Measurements from ENCODE around the gene CRACDL.
A peak's percentile ranks its signal among the peaks of the same experiment; 100 is the strongest.

Gene CRACDL

DNA sequence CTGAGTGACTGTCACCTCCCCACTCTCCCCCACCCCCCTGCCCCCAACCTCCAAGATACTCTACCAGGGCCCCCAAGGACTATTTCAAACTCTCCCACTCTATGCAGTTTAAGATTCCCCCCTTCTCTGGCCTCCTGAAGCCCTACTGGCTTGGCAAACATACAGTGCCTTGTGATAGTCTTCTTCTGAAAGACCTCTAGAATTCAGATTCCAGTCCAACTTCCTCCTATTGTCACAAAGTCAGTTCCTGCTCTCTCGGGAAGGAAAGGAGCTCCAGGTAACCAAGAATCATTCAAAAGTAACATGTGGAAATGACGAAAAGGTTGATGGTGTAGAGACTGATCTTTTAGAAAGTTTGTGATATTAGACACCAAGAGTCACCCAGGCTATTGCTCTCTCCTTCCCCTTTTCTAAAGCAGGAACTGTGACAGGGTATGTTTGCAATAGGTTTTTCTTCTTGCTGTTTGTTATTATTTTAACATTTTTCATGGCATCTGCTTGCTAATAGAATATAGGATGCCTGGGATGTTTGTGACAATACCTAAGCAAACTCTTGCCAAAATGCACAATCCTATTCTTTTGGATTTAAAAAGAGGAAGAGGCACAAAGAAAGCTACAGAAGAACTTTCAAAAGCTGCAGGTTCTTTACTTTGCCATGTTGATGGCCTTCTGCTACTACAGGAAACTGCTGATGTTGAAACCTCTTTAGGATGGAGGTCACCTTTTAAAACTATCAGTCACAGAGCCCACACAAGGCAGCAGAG is 111.6 kb downstream of the CRACDL start:
- DNase-seq (ENCODE audit: low spot score): no peak

- DNase-seq (ENCODE audit: low spot score): no peak
These were observed 112.5 kb downstream of the CRACDL start for GRCh38 chr2:98823196-98824170.

GRCh38 chr2:98822301-98823164 is 113.5 kb downstream of the CRACDL start:
- peak; percentile 61 for DNase-seq (ENCODE audit: low spot score)

DNA sequence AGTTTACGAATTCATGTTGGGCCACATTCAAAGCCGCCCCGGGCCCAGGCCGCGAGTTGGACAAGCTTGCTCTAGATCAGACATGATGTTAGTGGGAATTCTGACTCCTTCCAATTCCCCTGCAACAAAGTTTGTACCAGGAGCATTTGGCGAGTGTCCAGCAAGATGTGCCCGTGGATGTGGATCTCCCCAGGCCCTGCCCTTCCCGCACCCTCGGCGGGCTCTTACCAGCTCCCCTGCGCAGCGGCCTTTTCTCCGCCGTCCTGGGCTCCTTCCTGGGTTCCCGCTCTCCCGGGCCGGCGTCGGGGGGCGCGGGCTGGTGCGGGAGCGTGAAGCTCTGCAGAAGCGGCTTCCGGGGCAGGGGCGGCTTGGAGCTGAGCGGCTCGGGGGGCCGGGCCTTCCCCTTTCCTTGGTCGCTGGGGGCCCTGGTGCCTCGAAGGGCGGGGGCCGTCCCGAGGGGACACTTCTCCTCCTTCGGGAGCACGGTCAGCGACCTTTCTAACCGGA is 114.3 kb downstream of the CRACDL start:
- no peak for DNase-seq (ENCODE audit: low spot score)

DNA sequence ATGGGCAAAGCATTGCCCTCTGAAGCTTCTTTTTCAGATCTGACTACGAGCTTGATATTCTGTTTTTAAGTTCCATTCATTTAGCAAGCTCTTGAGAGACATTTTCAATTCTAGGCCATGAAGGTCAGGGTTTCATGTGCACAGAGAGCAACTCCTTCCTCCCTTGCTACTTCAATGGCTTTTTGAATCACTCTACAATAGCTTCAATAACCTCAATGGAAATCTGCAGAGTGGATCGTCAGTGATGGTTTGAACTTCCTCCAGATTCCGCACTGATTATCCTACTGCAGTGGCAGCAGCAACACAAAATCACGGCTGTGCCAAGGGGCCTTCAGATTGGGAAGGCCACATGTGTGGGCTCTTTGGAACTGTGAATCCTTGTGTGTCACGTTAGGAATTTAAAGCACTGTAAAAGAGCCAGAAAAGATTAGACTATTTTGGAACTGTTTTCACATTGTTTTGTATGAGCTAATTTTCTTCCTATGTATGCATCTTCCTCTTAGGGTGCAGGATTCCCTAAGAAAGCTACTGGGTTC is 116.7 kb downstream of the CRACDL start:
- no peak for DNase-seq (ENCODE audit: low spot score)

DNA sequence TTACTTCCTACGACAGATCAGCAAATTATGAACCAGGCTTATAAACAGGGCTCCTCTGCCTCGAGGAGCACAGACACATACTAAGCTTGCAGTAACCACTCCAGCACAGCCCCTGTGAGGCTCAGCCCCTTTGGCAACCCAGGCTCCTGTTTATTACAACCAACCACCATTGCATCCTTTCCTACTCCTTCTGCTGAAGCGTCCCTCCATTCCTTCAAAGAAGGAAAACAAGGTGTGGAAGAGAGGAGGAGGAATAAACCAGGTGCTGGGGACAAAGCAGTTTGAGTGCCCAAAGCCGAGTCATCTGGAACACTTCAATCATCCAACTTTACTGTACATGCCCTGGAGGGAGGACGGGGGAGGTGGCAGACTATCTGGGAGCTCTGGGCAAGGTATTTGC is 117.9 kb downstream of the CRACDL start:
- DNase-seq (ENCODE audit: low spot score): no peak

GRCh38 chr2:98816281-98816680 is 119.7 kb downstream of the CRACDL start:
- DNase-seq (ENCODE audit: low spot score): no peak

GRCh38 chr2:98815795-98816194 is 120.2 kb downstream of the CRACDL start:
- no peak for DNase-seq (ENCODE audit: low spot score)

- no peak for DNase-seq (ENCODE audit: low spot score)
These were observed 124.3 kb downstream of the CRACDL start for GRCh38 chr2:98811766-98812165.

DNA sequence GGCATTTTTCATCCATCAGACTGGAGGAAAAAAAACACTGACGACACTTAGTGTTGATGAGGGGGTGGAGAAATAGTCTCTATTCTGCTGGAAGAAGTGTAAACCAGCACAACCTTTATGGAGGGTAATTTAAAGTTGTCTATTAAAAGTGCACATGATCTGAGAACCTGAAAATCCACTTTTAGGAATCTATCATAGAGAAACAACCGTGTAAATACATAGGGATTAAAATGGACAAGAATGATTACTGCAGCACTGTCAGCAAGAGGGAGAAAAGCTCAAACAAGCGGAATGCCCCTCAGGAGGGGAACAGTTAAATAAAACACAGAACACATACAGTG is 125.5 kb downstream of the CRACDL start:
- no peak for DNase-seq (ENCODE audit: low spot score)

DNA sequence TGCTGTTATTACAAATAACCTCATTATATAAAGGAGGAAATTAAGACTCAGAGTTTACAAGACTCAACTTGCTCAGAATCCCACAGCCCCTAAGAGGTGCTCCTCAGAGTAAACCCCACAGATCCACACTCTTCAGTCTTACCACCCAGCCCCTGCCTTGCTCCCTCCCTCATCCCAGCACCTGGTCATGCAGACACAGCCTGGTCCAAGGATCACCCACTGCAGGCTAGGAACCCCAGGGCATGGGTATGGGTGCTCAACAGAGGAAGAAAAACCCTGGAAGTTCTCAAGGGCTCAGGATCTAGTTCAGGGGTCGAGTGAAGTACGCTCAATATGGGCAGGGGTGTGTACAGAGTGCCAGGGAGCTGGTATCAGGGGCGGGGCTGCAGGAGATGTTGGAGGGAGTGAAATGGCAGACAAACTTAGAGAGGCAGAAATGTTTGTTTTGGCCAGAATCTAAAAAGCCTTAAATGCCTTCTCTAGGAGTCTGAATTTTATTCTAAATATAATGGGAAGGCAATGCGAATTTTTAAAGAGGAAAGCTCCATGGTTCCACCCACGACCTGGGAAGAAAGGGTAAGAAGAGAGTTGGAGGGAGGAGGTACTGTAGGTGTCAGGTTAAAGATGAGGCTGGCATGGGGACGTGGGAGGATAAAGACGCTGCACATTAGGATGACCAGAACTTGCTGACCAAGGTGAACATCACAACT is 126.0 kb downstream of the CRACDL start:
- DNase-seq (ENCODE audit: low spot score): no peak

DNA sequence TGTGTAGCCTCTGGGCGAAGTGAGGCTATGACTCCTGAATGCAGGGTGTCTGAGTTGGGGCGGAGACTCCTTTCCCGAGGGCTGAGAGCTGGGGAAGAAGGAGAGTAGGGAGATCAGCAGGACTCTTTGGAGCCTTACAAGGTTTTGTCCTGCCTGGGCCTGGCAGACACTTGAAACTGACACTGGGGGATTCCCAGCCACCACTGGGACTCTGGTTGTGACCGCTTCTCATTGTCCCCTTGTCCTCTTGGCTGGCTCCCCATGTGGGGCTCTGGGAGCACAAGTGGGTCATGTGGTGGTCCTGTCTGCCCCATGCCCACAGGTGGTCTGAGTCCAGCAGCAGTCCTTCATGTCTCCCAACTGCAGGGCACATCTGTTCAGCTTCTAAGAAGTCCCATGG is 126.9 kb downstream of the CRACDL start:
- DNase-seq (ENCODE audit: low spot score): no peak

- no peak for DNase-seq (ENCODE audit: low spot score)
These were observed 127.5 kb downstream of the CRACDL start for GRCh38 chr2:98808546-98808945.

- no peak for DNase-seq (ENCODE audit: low spot score)
These were observed 128.1 kb downstream of the CRACDL start for GRCh38 chr2:98807929-98808328.

- peak; percentile 49 for DNase-seq (ENCODE audit: low spot score)
These were observed 128.8 kb downstream of the CRACDL start for GRCh38 chr2:98807221-98807620.

DNA sequence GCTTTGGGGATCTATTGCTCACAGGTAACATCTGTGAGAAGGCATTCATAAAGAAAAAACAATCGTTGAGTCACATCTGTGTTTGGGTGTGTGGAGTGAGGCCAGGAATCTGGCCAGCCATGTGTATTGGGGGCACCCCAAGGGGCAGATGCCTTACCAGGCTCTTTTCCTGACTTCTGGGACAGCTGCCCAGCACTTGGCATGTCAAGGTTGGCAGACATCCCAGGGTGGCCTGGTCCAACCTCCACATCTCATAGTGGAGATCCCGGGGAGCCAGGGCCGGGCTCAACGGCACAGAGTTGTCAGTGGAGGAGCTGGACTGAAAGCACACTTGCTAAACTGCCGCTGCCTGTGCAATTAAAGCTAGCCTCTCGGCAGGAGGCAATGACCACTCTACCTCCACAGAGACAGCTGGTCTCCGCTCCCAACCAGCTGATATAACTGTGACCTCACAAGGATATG is 129.8 kb downstream of the CRACDL start:
- DNase-seq (ENCODE audit: low spot score): no peak

GRCh38 chr2:98805412-98806171 is 130.4 kb downstream of the CRACDL start:
- DNase-seq (ENCODE audit: low spot score): no peak

DNA sequence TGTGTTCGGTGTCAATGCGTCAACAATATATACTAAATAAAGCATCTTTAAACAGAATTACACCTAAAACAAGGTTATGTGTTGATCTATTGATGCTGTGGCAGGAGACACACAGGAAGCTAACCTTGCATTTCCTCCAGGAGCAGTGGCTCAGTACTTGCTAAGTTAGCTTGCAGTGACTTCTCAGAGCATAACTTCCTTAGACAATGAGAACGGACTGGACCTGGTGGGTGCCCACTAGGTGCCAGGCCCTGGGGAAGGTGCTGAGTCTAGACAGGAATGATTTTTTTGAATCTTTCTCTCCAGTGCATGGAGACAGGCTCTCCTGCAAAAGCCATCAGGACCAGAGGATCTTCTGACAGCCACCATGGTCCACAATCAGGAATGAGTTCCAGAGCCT is 131.3 kb downstream of the CRACDL start:
- DNase-seq (ENCODE audit: low spot score): no peak

GRCh38 chr2:98804265-98804650 is 131.8 kb downstream of the CRACDL start:
- DNase-seq (ENCODE audit: low spot score): no peak
